Right lung (tissue), 10 donors: ENCODE data around the gene UTY. TPM values are rescaled to one million over a fixed set of nuclear protein-coding genes. Genes with fewer than 3 reads are reported as not detected.

Source experiments
- DNase-seq, 2 donors: peaks; one replicate each; pipeline ENCODE4 v3.0.0-alpha.2; 2013
- long read RNA-seq, 8 donors: transcript quantifications; one replicate each; lab custom pipeline, GENCODE V29; 2026
- polyA plus RNA-seq, 5 donors: library from polyadenylated mRNA; unstranded; fragments of 120-200 nt; gene quantifications; one replicate each; pipeline versions ENCODE4 v1.2.1 to v1.2.3, GENCODE V29; 2013; ENCODE audit warnings: inconsistent platforms in 1 of 5, low replicate concordance in 1 of 5; ENCODE audit not compliant: insufficient read length in 5 of 5, insufficient read depth in 1 of 5

UTY gene
- 10 to 100 TPM in 2 of 5 donors, under 1 TPM in 3; 0.05 to 29.4 (median 0.29) TPM for polyA plus RNA-seq
- long read RNA-seq, donor 1: 0 reads
- long read RNA-seq, donor 2: 0 reads
- long read RNA-seq, donor 3, partial matches to known transcripts: 9 of 9 reads
- long read RNA-seq, donor 3, other reads (novel, unspliced or antisense): 0 of 9 reads
- long read RNA-seq, donor 4: 0 reads
- long read RNA-seq, donor 5, partial matches to known transcripts: 28 of 29 reads
- long read RNA-seq, donor 5, other reads (novel, unspliced or antisense): 0 of 29 reads
- long read RNA-seq, donor 6: 0 reads
- long read RNA-seq, donor 7: 0 reads
- long read RNA-seq, donor 8: 0 reads

DNA sequence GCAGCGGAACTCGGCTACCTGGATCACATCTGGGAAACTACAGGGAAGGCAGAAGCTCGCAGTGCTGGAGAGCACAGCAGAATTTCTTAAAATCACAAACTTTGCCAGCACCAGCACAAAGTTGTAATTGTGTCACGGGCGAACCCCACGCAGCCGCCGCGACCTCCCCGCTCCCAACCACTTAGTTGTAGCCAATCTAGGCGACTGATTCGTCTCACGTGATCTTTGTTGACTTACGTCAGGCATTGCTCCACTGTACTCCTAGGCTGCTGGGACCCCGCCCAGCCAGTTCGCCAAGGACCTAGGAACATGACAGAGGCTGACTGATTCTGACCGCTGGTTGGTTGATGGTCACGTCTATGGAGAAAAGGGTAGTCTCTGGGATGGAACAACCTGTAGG, at the start of gene UTY:
Gene UTY (minus strand): TSS at position 206 of the 400 bp plus-strand sequence. CDS start 368 bp downstream, outside the sequence.
- DNase-seq: no peak

DNA sequence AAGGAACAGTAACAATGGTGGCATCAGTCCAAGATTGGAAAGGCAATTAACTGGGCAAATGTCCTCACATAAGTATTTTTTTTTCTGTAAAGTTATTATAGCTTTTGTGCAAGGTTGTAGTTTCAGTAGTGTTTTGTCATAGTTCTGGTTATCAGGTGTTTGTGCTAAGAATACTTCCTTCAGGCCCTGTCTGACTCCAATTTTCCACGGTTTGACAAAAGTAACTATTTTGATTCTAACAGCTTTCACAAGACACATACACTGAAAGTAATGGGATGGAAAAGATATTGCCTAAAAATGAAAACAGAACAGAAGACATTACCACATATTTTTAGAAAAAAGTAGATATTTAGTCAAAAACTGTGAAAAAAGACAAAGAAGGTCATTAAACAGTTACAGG, 40.6 kb upstream of the UTY start:
- DNase-seq: no peak

GRCh38 chrY:13501215-13501614, 21.4 kb upstream of the UTY start:
- no peak for DNase-seq

DNA sequence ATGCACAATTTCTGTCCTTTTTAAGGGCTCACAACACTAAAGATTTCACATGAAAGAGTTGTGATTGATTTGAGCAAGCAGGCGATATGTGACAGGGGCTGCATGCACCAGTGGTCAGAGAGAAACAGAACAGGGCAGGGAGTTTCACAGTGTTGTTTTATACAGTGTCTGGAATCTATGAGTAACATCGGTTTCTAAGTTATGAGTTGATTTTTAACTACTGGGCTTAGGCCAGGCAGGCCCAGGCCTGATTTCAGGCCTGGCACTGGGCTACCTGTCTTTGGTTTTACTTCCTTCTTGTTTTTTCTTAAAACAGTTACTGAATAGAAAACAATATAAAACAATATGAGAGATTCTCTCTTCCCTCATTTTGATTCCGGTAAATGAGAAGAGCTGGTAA, 13.9 kb upstream of the UTY start:
- no peak for DNase-seq

DNA sequence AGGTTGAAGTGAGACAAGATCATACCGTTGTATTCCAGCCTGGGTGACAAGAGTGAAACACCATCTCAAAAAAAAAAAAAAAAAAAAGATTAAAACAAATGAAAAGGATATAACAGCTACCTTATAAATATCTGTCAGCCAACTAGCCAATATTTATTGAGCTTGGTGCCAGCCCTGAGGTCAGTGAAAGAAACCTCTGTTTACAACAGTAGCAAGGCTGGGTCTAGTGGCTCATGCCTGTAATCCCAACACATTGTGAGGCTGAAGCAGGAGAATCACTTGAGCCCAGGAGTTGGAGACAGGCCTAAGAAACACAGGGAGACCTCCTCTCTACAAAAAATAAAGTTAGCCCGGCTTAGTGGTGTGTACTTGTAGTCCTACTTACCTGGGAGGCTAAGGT, 12.6 kb upstream of the UTY start:
- DNase-seq: no peak

DNA sequence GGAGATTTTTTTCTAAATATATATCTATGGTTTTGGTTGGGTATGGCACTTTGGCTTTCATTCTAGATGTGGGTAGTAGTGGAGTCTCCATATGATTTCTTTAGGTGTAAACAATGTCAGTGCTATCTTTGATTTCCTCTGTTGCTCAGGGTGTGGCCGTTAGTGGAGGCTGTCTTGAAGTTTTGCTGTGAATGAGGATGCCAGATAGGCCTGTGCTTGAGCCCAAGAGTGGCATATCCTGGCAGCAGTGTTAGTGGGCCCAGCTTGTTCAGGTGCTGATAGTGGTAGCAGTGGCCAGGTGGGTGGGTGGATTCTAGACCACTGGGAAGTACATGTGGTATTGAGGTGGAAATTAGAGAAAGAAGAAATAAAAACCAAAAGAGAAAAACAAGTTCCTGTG, 8.9 kb upstream of the UTY start:
- no peak for DNase-seq

DNA sequence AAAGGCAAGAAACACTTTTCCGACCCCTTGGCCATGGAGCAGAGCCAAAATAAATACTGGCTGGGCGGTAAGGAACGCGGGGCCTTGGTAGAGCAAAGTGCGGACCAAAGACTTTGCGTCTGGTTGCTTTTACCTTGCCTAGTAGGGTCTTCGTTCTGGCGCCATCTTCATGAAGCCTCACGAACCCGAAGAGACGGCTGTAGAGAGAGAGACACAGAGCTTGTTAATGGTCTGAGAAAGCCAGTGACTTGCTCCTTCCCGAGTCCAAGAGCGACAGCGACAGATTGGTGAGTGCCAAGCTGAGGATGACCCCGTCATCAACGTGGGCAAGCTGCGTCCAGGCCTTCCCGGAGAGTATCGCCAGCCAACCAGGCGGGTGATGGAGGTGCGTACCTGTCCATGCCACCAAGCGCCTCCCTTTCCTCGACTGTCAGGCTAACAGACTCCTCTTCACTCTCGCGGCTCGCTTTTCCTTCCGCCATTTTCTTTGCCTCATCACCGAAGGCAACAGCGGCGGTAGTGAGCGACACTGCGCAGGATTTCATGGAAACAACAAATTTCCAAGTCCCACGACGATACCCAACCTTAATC, 617 bp downstream of the UTY start:
- no peak for DNase-seq

DNA sequence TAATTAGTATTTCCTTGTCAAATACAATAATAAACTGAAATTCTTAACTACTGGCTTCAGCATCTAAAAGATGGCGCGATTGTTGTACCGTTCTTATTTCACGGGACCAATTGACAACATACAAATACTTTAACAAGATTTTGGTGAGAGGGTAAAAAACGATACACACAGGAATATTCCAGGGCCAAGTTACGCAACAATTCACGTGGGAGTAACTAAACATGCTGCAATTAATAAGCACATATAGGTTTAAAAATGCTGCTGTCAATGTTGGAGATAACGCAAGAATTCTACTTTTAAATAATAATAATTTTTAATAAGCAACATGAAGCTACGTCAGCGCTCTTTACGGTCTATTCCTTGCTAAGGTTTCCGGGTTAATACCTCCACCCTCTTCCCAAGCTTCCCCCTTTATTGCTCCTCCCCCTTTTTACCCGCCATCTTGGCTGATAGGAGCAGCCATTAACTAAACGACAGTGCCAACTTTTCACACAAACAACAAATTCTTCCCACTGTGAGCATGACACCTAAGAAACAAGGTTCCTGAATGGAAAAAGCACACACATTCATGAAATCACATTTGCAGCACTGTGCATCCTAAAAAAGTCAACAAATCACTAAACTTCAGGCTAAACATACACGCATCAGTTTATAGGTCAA, 1.6 kb downstream of the UTY start:
- DNase-seq: no peak

DNA sequence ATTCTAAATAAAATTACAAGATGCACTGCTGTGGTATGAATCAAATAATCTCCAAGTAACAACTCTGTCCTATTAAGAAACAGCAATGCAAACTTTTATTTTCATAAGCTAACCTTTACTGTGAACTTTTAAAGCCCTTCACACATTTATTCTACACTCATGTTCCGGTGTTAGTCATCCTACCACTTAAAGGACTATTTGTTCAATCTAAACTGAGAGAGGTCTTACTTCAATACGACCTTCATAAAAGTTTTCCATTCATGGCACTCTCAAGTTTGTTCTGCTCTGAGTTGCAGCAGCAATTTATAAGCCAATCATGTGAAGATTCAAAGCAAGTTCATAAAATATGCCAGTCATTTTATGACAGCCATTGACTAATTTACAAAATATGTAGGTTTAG, 4.8 kb downstream of the UTY start:
- DNase-seq: no peak

- DNase-seq: no peak
Observed at GRCh38 chrY:13451572-13451971, 28.3 kb downstream of the UTY start.

DNA sequence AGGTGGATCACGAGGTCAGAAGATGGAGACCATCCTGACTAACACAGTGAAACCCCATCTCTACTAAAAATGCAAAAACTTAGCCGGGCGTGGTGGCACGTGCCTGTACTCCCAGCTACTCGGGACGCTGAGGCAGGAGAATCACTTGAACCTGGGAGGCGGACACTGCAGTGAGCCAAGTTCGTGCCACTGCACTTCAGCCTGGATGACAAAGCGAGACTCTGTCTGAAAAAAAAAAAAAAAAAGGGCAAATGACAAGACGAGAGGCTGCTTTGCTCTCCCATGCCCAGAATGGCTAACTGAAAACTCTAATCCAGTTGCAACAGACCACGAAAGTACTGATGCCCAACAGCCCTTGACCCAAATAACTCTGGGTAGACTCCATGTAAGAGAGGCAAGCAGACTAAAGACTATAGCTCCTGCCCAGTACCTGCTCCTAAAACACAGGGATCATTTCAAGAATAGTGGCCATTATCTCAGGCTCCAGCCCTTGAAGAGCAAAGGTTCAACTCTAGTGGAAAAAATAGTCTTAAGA, 29.2 kb downstream of the UTY start:
- DNase-seq: no peak

DNA sequence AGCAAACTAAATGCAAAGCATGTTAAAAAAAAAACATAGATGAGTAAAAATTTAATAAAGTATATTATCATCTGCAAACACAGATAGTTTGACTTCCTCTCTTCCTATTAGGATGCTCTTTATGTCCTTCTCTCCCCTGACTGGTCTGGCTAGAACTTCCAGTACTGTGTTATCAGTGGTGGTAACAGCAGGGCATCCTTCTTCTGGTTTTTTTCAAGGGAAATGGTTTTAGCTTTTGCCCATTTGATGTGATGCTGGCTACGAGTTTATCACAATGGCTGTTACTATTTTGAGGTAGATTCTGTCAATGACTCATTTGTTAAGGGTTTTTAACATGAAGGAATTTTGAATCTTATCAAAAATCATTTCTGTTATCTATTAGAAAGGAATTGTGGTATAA, 34.3 kb downstream of the UTY start:
- no peak for DNase-seq

GRCh38 chrY:13443146-13443545, 36.7 kb downstream of the UTY start:
- no peak for DNase-seq

GRCh38 chrY:13440811-13441210, 39.0 kb downstream of the UTY start:
- no peak for DNase-seq

- no peak for DNase-seq
Observed at GRCh38 chrY:13435968-13436937, 43.6 kb downstream of the UTY start.

- DNase-seq: no peak
Observed at GRCh38 chrY:13435206-13435967, 44.4 kb downstream of the UTY start.

- DNase-seq: no peak
Observed at GRCh38 chrY:13432293-13433025, 47.4 kb downstream of the UTY start.

DNA sequence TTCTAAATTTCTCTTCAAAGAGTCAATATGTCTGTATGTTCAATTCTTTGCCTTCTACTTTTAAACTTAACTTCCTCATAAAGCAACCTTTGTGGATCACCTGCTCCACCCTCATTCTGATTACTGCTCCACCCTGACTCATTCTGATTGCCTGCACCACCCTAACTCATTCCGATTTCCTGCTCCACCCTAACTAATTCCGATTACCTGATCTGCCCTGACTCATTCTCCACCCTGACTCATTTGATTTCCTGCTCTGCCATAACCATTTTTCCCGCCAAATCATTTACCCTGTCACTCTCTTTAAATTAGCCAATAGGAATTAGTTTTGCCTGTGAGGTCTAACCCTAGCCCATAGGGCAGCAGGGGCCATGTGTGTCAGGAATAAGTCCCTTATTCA, 50.3 kb downstream of the UTY start:
- no peak for DNase-seq

DNA sequence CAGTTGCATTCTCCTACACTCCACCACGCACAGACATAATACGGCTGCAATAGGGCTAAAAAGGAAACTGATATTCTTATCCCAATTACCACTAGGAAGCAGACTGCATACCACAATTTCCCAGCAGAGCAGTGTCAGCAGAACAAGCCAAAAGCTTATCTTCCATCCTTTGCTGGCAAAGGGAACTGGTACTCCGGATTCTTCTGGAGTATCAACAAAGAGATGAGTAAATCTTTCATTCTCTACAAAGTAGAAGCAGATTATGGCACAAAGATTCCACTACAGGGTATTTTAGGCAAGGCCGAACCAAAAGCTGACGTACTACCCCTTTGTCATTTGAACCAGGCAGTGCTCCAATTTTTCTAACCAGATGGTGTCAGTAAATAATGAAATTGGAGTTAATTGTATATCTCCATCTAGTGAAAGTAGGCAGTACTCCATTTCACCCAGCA, 56.5 kb downstream of the UTY start:
- DNase-seq: no peak
